Smooth muscle cell (in vitro differentiated cells): ENCODE results near the gene RIT1. TPM values are rescaled to one million over a fixed set of nuclear protein-coding genes. Genes with fewer than 3 reads are reported as not detected.

Source experiments
- DNase-seq: peaks from one replicate; lab custom pipeline; 2025; ENCODE audit not compliant: unreplicated experiment; lab: John Stamatoyannopoulos, UW
- H2AFZ ChIP-seq: fragments of 200-600 bp; sonication (generic); 2 replicates; pipeline ENCODE4 v1.6.0; 2016; ENCODE audit warnings: antibody characterized with exemption, low read depth, mild to moderate bottlenecking
- H3F3A ChIP-seq: fragments of 200-600 bp; sonication (generic); 2 replicates; pipeline ENCODE4 v1.6.0; 2017; ENCODE audit warnings: antibody characterized with exemption, low read depth
- H3K27ac ChIP-seq: fragments of 200-600 bp; sonication (generic); 2 replicates; pipeline ENCODE4 v1.5.1; 2016; ENCODE audit warnings: low read depth, mild to moderate bottlenecking
- H3K27me3 ChIP-seq: fragments of 200-600 bp; sonication (generic); 2 replicates; pipeline ENCODE4 v1.6.1; 2016; ENCODE audit warnings: low read depth, mild to moderate bottlenecking
- H3K36me3 ChIP-seq: fragments of 200-600 bp; sonication (generic); 2 replicates; pipeline ENCODE4 v1.5.1; 2016; ENCODE audit warnings: low read depth
- H3K4me1 ChIP-seq: fragments of 200-600 bp; sonication (generic); 2 replicates; pipeline ENCODE4 v1.5.1; 2016; ENCODE audit warnings: low read depth
- H3K4me2 ChIP-seq: fragments of 200-600 bp; sonication (generic); 2 replicates; pipeline ENCODE4 v1.6.0; 2016; ENCODE audit warnings: mild to moderate bottlenecking
- H3K4me3 ChIP-seq: fragments of 200-600 bp; sonication (generic); 2 replicates; pipeline ENCODE4 v1.5.1; 2016; ENCODE audit warnings: mild to moderate bottlenecking
- H3K79me2 ChIP-seq: fragments of 200-600 bp; sonication (generic); 2 replicates; pipeline ENCODE4 v1.6.0; 2016; ENCODE audit warnings: low read depth, mild to moderate bottlenecking
- H3K9ac ChIP-seq: fragments of 200-600 bp; sonication (generic); 2 replicates; pipeline ENCODE4 v1.6.0; 2016; ENCODE audit warnings: low read depth
- H3K9me3 ChIP-seq: fragments of 200-600 bp; sonication (generic); replicated peaks from 2 replicates; pipeline ENCODE4 v1.5.1; 2016; ENCODE audit warnings: low read depth
- H4K20me1 ChIP-seq: fragments of 200-600 bp; sonication (generic); 2 replicates; pipeline ENCODE4 v1.6.0; 2016; ENCODE audit warnings: low read depth
- WGBS: methylation state at CpG from one replicate; pipeline ENCODE4 v1.1.7; 2016; ENCODE audit warnings: low lambda C conversion rate; 5-methylcytosine and 5-hydroxymethylcytosine counted together
- polyA plus RNA-seq: library from polyadenylated mRNA; unstranded; fragments of >200 nt; fragmentation: Nextera tagmentation; extraction: Ambion mirVana; gene quantifications from 2 replicates; pipeline ENCODE4 v1.2.1, GENCODE V29; 2016
- total RNA-seq: library from RNA; depleted of rRNA; stranded (reverse); fragments of >200 nt; gene quantifications from 2 replicates; pipeline ENCODE4 v1.2.3, GENCODE V29; 2014
- TF ChIP-seq, protein P1 (sequence below): fragments of 200-600 bp; sonication (generic); IDR thresholded peaks from 2 replicates; pipeline ENCODE4 v1.5.1; 2017; ENCODE audit warnings: borderline replicate concordance, mild to moderate bottlenecking, antibody characterized with exemption; ENCODE audit not compliant: insufficient read depth, poor library complexity, severe bottlenecking

RIT1 gene
- total and polyA plus RNA-seq, 2 experiments from 2014 or later = 63.6 to 65.3 TPM

DNA sequence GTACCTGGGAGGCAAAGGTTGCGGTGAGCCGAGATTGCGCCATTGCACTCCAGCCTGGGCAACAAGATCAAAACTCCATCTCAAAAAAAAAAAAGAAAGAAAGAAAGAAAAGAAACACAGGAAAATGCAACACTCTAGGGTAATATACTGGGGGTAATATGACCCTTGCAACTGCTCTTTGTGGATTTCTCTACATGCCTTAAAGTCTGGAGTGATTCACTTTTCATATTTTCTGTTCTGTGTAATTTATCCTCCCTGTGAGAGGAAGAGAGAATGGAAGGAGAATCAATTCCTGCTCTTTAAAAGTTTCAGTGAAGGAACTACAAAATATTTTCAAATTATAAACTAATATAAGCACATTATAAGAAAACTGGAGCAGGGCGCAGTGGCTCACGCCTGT is 22.7 kb downstream of the RIT1 start:
- Histone ChIP-seq H3K27ac (no peak overlapping the region), H3K79me2 (no peaks in the 10 kb centered on the region), H3K36me3 (no peaks in the 10 kb centered on the region), H3K9me3 (no peaks in the 10 kb centered on the region), H3K27me3 (no peaks in the 10 kb centered on the region), H2AFZ (no peak overlapping the region), H3K9ac (no peak overlapping the region), H4K20me1 (no peaks in the 10 kb centered on the region), H3K4me2 (no peak overlapping the region), H3K4me3 (no peak overlapping the region), H3K4me1 (no peaks in the 10 kb centered on the region), H3F3A (no peaks in the 10 kb centered on the region)
- TF ChIP-seq, protein P1, sequence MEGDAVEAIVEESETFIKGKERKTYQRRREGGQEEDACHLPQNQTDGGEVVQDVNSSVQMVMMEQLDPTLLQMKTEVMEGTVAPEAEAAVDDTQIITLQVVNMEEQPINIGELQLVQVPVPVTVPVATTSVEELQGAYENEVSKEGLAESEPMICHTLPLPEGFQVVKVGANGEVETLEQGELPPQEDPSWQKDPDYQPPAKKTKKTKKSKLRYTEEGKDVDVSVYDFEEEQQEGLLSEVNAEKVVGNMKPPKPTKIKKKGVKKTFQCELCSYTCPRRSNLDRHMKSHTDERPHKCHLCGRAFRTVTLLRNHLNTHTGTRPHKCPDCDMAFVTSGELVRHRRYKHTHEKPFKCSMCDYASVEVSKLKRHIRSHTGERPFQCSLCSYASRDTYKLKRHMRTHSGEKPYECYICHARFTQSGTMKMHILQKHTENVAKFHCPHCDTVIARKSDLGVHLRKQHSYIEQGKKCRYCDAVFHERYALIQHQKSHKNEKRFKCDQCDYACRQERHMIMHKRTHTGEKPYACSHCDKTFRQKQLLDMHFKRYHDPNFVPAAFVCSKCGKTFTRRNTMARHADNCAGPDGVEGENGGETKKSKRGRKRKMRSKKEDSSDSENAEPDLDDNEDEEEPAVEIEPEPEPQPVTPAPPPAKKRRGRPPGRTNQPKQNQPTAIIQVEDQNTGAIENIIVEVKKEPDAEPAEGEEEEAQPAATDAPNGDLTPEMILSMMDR = no peak
- DNase-seq = no peak
- WGBS = 100% methylated on average over 5 of the region's 5 CpGs

DNA sequence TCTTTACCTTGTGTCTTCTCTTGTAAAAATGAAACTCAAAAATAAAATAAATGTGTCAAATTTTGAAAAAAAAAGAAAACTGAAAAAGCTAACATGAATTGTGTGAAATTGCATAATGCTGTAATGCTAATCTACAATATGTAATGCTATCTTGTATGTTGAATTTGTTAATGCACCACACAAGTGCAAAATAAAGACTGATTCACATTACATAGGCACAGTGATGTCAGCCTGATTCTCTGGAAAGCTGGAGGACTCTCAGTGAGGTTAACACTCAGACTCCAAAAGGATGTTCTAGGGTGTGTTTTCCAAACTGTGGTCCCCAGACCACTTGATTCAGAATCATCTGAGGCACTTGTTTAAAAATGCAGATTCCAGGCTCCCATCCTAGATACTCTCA is 26.2 kb downstream of the RIT1 start:
- Histone ChIP-seq H3K4me3 (no peak overlapping the region), H3K9me3 (no peaks in the 10 kb centered on the region), H3K9ac (no peak overlapping the region), H3F3A (no peaks in the 10 kb centered on the region), H3K27me3 (no peaks in the 10 kb centered on the region), H2AFZ (no peak overlapping the region), H3K4me1 (no peaks in the 10 kb centered on the region), H3K79me2 (no peaks in the 10 kb centered on the region), H4K20me1 (no peaks in the 10 kb centered on the region), H3K36me3 (no peaks in the 10 kb centered on the region), H3K4me2 (no peak overlapping the region), H3K27ac (no peak overlapping the region)
- TF ChIP-seq, protein P1 = no peak
- no peak for DNase-seq

DNA sequence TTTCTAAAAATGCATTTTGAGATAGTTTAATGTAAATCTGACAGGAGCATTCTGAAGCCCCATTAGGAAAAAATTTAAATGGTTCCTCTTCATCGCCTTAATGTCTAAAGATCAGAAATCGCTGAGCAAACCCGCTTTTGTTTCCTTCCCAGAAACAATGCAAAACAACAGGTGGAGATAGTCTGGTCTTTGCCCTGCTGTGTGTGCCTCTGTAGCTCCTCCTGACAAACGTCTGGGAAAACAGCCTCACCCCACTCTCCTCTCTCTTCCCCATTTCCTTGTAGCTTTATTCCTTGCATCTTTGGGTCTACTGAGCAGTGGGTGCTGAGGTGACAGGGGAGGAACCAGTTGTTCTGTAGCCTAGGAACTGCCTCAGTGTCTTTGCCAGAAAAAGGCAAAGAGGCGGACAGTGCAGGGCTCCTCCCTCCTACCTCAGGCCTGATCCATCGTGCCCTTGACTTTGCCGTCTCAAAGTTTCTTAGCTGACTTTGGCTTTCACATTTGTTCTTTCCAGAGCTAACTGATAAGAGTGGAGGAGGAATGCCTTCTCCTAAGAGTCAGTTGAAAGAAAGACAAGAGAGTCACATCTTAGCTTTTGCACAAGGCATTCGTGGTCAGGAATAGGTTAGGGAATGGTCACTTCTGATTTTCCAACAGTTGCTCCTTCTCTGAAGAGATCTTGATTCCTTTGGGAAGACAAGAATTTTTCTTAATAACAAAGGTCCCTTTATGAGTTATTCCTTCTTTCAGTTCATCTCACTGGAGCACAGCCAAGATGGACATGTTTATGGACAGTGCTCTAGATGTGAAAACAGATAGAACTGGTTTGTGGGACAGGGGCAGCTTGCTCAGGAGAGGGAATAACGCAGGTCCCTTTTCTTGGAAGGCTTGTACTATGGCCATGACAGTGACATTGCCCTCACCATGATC is 26.9 kb downstream of the RIT1 start:
- Histone ChIP-seq H4K20me1 (no peaks in the 10 kb centered on the region), H3K9ac (no peak overlapping the region), H3K4me1 (no peaks in the 10 kb centered on the region), H3K79me2 (no peaks in the 10 kb centered on the region), H2AFZ (no peak overlapping the region), H3K27ac (no peak overlapping the region), H3K9me3 (no peaks in the 10 kb centered on the region), H3K4me2 (no peak overlapping the region), H3F3A (no peaks in the 10 kb centered on the region), H3K36me3 (no peaks in the 10 kb centered on the region), H3K27me3 (no peaks in the 10 kb centered on the region), H3K4me3 (no peak overlapping the region)
- DNase-seq = no peak
- WGBS = 85% methylated on average over 9 of the region's 9 CpGs
- TF ChIP-seq, protein P1 = no peak

DNA sequence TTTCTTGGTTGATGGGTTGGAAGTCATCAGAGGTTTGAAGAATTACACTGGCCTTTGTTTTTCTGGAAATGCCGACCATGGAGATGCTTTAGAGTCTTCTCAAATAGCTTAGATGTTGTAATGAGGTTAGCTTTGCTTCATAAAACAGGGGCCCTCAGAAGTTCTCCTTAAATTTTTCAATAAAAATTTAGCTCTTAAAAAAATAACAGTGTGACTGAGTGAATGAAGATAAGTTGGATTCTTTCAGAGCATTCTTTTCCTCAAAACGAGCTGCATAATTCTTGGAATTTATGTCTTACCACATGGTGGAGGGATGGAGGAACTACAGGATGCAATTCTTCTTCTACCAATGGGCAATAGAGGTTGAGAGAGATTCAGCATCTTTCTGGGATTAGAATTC is 28.4 kb downstream of the RIT1 start:
- Histone ChIP-seq H3K9me3 (no peaks in the 10 kb centered on the region), H3K9ac (no peak overlapping the region), H3K79me2 (no peaks in the 10 kb centered on the region), H3K4me2 (no peak overlapping the region), H3K4me3 (no peak overlapping the region), H3K36me3 (no peaks in the 10 kb centered on the region), H2AFZ (no peak overlapping the region), H3K4me1 (no peaks in the 10 kb centered on the region), H3K27ac (no peak overlapping the region), H3F3A (no peaks in the 10 kb centered on the region), H4K20me1 (no peaks in the 10 kb centered on the region), H3K27me3 (no peaks in the 10 kb centered on the region)
- TF ChIP-seq, protein P1 = no peak
- no peak for DNase-seq
- 68% methylated on average over 2 of the region's 2 CpGs for WGBS
